Osteoblast (primary cell): Measurements from ENCODE around the gene LSM14A. TPM values are rescaled to one million over a fixed set of nuclear protein-coding genes. Genes with fewer than 3 reads are reported as not detected.
A peak's percentile ranks its signal among the peaks of the same experiment; 100 is the strongest.
"Not testable (repeated sequence)": the region's sequence is repeated elsewhere in the genome, so short reads cannot be mapped to it uniquely, and the experiment has no call there.

Source experiments
- DNase-seq: peaks from one replicate; pipeline ENCODE4 v3.0.0; 2011; ENCODE audit warnings: low spot score, mixed read lengths; ENCODE audit not compliant: insufficient read length; ENCODE audit errors: missing footprints
- H2AFZ ChIP-seq: 2 replicates; pipeline ENCODE4 v1.6.0; 2011; ENCODE audit warnings: mild to moderate bottlenecking, low read length
- H3K27ac ChIP-seq: 2 replicates; pipeline ENCODE4 v1.5.1; 2011; ENCODE audit warnings: mild to moderate bottlenecking, low read depth, low read length, moderate library complexity
- H3K27me3 ChIP-seq: 2 replicates; pipeline ENCODE4 v1.6.0; 2012; ENCODE audit warnings: mild to moderate bottlenecking, control low read depth, inconsistent platforms, low read length, moderate library complexity; ENCODE audit not compliant: insufficient read depth
- H3K36me3 ChIP-seq: 2 replicates; pipeline ENCODE4 v1.5.1; 2011; ENCODE audit warnings: mild to moderate bottlenecking, low read length, control low read depth, moderate library complexity; ENCODE audit not compliant: insufficient read depth
- H3K4me1 ChIP-seq: 2 replicates; pipeline ENCODE4 v1.5.1; 2011; ENCODE audit warnings: mild to moderate bottlenecking, low read length, control low read depth, moderate library complexity; ENCODE audit not compliant: insufficient read depth
- H3K4me2 ChIP-seq: 2 replicates; pipeline ENCODE4 v1.6.0; 2011; ENCODE audit warnings: mild to moderate bottlenecking, low read length; ENCODE audit not compliant: insufficient read depth
- H3K4me3 ChIP-seq: fragments of 200-600 bp; sonication (generic); 3 replicates; pipeline ENCODE4 v1.5.1; 2012; ENCODE audit warnings: mild to moderate bottlenecking, low read length, inconsistent platforms; ENCODE audit not compliant: insufficient read depth
- H3K79me2 ChIP-seq: 2 replicates; pipeline ENCODE4 v1.6.0; 2012; ENCODE audit warnings: mild to moderate bottlenecking, low read length, control low read depth, inconsistent platforms; ENCODE audit not compliant: insufficient read depth
- H3K9me3 ChIP-seq: 2 replicates; pipeline ENCODE4 v1.5.1; 2011; ENCODE audit warnings: low read depth, low read length, control low read depth
- H4K20me1 ChIP-seq: 2 replicates; pipeline ENCODE4 v1.6.0; 2012; ENCODE audit warnings: mild to moderate bottlenecking, low read length, control low read depth; ENCODE audit not compliant: insufficient read depth
- CTCF ChIP-seq: IDR thresholded peaks from 2 replicates; pipeline ENCODE4 v1.5.1; 2011; ENCODE audit warnings: mild to moderate bottlenecking, low read depth, low read length, moderate library complexity; ENCODE audit errors: extremely low read depth
- total RNA-seq: library from RNA; depleted of rRNA; stranded (reverse); fragments of >200 nt; gene quantifications from 2 replicates; pipeline ENCODE4 v1.2.3, GENCODE V29; 2012

Gene LSM14A
- total RNA-seq, 1 donor = 85.8 TPM

GRCh38 chr19:34243876-34244578, 71.7 kb downstream of the LSM14A start:
- no peak for TF ChIP-seq CTCF

GRCh38 chr19:34244611-34245299, 72.5 kb downstream of the LSM14A start:
- no peak overlapping the region for H3K4me3 ChIP-seq
- H3K4me1 ChIP-seq = peaks cover 10% of the 10 kb centered on the region
- no peak overlapping the region for H3K4me2 ChIP-seq
- no peak for TF ChIP-seq CTCF
- no peaks in the 10 kb centered on the region for H4K20me1 ChIP-seq
- no peaks in the 10 kb centered on the region for H3K27me3 ChIP-seq
- no peak for DNase-seq
- no peaks in the 10 kb centered on the region for H3K9me3 ChIP-seq
- no peaks in the 10 kb centered on the region for H3K36me3 ChIP-seq
- no peaks in the 10 kb centered on the region for H3K79me2 ChIP-seq
- H3K27ac ChIP-seq = no peak overlapping the region
- no peak overlapping the region for H2AFZ ChIP-seq

More at GRCh38 chr19:34243876-34244578, 71.7 kb downstream of the LSM14A start:
- H3K4me1 ChIP-seq = peaks cover 10% of the 10 kb centered on the region
- H3K27me3 ChIP-seq = no peaks in the 10 kb centered on the region
- no peaks in the 10 kb centered on the region for H3K9me3 ChIP-seq
- DNase-seq = no peak
- H3K4me3 ChIP-seq = no peak overlapping the region
- H3K79me2 ChIP-seq = no peaks in the 10 kb centered on the region
- no peak overlapping the region for H2AFZ ChIP-seq
- H4K20me1 ChIP-seq = no peaks in the 10 kb centered on the region
- no peak overlapping the region for H3K4me2 ChIP-seq
- no peaks in the 10 kb centered on the region for H3K36me3 ChIP-seq
- H3K27ac ChIP-seq = no peak overlapping the region

GRCh38 chr19:34246340-34246739, 74.0 kb downstream of the LSM14A start:
- Histone ChIP-seq H3K4me3 (no peak overlapping the region), H3K4me2 (no peak overlapping the region), H3K79me2 (no peaks in the 10 kb centered on the region), H4K20me1 (no peaks in the 10 kb centered on the region), H3K4me1 (peaks cover 10% of the 10 kb centered on the region), H3K27me3 (no peaks in the 10 kb centered on the region), H2AFZ (no peak overlapping the region), H3K27ac (no peak overlapping the region), H3K36me3 (no peaks in the 10 kb centered on the region), H3K9me3 (no peaks in the 10 kb centered on the region)
- DNase-seq = no peak
- no peak for TF ChIP-seq CTCF

- Histone ChIP-seq H2AFZ (no peak overlapping the region), H3K79me2 (peaks cover 2% of the 10 kb centered on the region), H3K27ac (no peak overlapping the region), H4K20me1 (no peaks in the 10 kb centered on the region), H3K4me2 (no peak overlapping the region), H3K9me3 (no peaks in the 10 kb centered on the region), H3K36me3 (no peaks in the 10 kb centered on the region), H3K4me3 (no peak overlapping the region), H3K27me3 (no peaks in the 10 kb centered on the region), H3K4me1 (peaks cover 12% of the 10 kb centered on the region)
- TF ChIP-seq CTCF = no peak
- DNase-seq = no peak
These were observed 76.6 kb downstream of the LSM14A start for GRCh38 chr19:34248941-34249340.

- not testable (repeated sequence) for H2AFZ ChIP-seq, H3K27ac ChIP-seq, H3K4me3 ChIP-seq, H3K9me3 ChIP-seq, DNase-seq, H4K20me1 ChIP-seq, H3K4me2 ChIP-seq, H3K27me3 ChIP-seq, H3K36me3 ChIP-seq
- peaks cover 13% of the 10 kb centered on the region for H3K4me1 ChIP-seq
- peaks cover 40% of the 10 kb centered on the region for H3K79me2 ChIP-seq
These were observed 80.9 kb downstream of the LSM14A start for GRCh38 chr19:34253167-34253566.

GRCh38 chr19:34253681-34254045, 81.4 kb downstream of the LSM14A start:
- peak overlapping the region; percentile 90 for H3K4me2 ChIP-seq
- not testable (repeated sequence) for H3K27me3 ChIP-seq, H4K20me1 ChIP-seq, H3K36me3 ChIP-seq, DNase-seq, H3K9me3 ChIP-seq
- peak overlapping the region; percentile 81 for H2AFZ ChIP-seq
- H3K27ac ChIP-seq = peak overlapping the region; percentile 70
- peaks cover 44% of the 10 kb centered on the region for H3K79me2 ChIP-seq
- peak overlapping the region; percentile 87 for H3K4me3 ChIP-seq
- H3K4me1 ChIP-seq = peaks cover 13% of the 10 kb centered on the region
